IPS-NIHi7 (cell line): ENCODE data around the gene HOXB4.
"Not testable (repeated sequence)": the region's sequence is repeated elsewhere in the genome, so short reads cannot be mapped to it uniquely, and the experiment has no call there.

Experiments used
- DNase-seq: peaks from one replicate; pipeline ENCODE4 v3.0.0; 2012; ENCODE audit warnings: mixed read lengths; ENCODE audit errors: extremely low spot score

HOXB4 gene

GRCh38 chr17:48546924-48547807, 31.0 kb downstream of the HOXB4 start:
- DNase-seq = no peak

GRCh38 chr17:48546137-48546923, 31.8 kb downstream of the HOXB4 start:
- DNase-seq = no peak

GRCh38 chr17:48545539-48545938, 32.6 kb downstream of the HOXB4 start:
- no peak for DNase-seq

- DNase-seq = no peak
These were observed 33.2 kb downstream of the HOXB4 start, which contains the start of gene HOXB2 for GRCh38 chr17:48545022-48545375. Gene HOXB2, minus strand, starts transcription at chr17:48545109. Its CDS starts 198 bp downstream, at chr17:48544911.

- no peak for DNase-seq
These were observed 33.7 kb downstream of the HOXB4 start for GRCh38 chr17:48544349-48545021.

GRCh38 chr17:48543854-48544348, 34.2 kb downstream of the HOXB4 start:
- no peak for DNase-seq

- DNase-seq = no peak
These were observed 34.9 kb downstream of the HOXB4 start for GRCh38 chr17:48543107-48543853.

- no peak for DNase-seq
These were observed 35.4 kb downstream of the HOXB4 start for GRCh38 chr17:48542698-48543106.

GRCh38 chr17:48542114-48542656, 36.0 kb downstream of the HOXB4 start:
- no peak for DNase-seq

- no peak for DNase-seq
These were observed 36.5 kb downstream of the HOXB4 start for GRCh38 chr17:48541577-48542113.

GRCh38 chr17:48541036-48541576, 37.0 kb downstream of the HOXB4 start:
- DNase-seq = no peak

- no peak for DNase-seq
These were observed 37.9 kb downstream of the HOXB4 start for GRCh38 chr17:48540213-48540612.

GRCh38 chr17:48539177-48539576, 39.0 kb downstream of the HOXB4 start:
- no peak for DNase-seq

- no peak for DNase-seq
These were observed 40.8 kb downstream of the HOXB4 start for GRCh38 chr17:48537316-48537715.

- not testable (repeated sequence) for DNase-seq
These were observed 42.2 kb downstream of the HOXB4 start for GRCh38 chr17:48535793-48536559.

- DNase-seq = no peak
These were observed 45.9 kb downstream of the HOXB4 start for GRCh38 chr17:48532261-48532660.

GRCh38 chr17:48530887-48531272, 47.3 kb downstream of the HOXB4 start, which contains the start of gene HOXB1:
Gene HOXB1, minus strand, starts transcription at chr17:48531011. Its CDS starts 107 bp downstream, at chr17:48530904.
- peak; percentile 69 for DNase-seq

- DNase-seq = no peak
These were observed 47.8 kb downstream of the HOXB4 start for GRCh38 chr17:48530208-48530886.

GRCh38 chr17:48529683-48530009, 48.5 kb downstream of the HOXB4 start:
- DNase-seq = no peak
